Right ventricle myocardium superior (tissue), 1 donor: Measurements from ENCODE around the gene KIF16B. TPM values are rescaled to one million over a fixed set of nuclear protein-coding genes. Genes with fewer than 3 reads are reported as not detected.

Experiments
- ATAC-seq: fragments of 200-7000 bp; cut with Tn5 transposase; one replicate; pipeline ENCODE4 v1.9.1; 2020; ENCODE audit warnings: mild to moderate bottlenecking; ENCODE audit not compliant: poor library complexity
- DNase-seq: peaks from one replicate; pipeline ENCODE4 v3.0.0-alpha.2; 2020
- intact Hi-C: fragments of 100-400 bp; cut with DNase I; formaldehyde crosslinking; loops from one replicate; pipeline ENCODE4 v1.11.2; 2022
- total RNA-seq: library from RNA; stranded (reverse); fragmentation: NEBNext Ultra II Directional; extraction: Animal tissue kit (Norgen Biotek cat#: 25700); gene quantifications from one replicate; pipeline ENCODE4 v1.2.1, GENCODE V29; 2021
- donor health status: DM: no; HTN: yes; CAD: no; lungs with severe emphysema.

KIF16B gene
- total RNA-seq, 1 donor from 2014 or later, result 18.3 TPM

DNA sequence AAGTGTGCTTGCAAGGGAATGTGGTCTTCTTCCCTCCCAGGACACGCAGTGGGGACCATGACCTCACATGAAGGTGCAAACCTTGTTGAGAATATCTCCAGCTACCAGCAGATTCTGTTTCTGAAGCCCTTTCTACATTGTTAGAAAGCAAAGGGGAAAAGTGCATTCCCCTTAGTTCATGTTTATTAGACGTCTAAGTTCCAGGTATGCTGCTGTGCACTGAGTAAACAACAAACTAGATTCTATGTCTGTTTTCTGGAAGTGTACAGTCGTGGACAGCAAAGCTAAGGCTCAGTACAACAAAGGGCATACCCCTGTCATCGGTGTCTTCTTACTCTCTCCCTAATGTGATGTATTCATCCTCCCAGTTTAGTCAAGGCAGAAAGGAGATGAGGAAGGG, 178.5 kb downstream of the KIF16B start:
- intact Hi-C loops, result no loop called here
- ATAC-seq (no peak), DNase-seq (no peak)

DNA sequence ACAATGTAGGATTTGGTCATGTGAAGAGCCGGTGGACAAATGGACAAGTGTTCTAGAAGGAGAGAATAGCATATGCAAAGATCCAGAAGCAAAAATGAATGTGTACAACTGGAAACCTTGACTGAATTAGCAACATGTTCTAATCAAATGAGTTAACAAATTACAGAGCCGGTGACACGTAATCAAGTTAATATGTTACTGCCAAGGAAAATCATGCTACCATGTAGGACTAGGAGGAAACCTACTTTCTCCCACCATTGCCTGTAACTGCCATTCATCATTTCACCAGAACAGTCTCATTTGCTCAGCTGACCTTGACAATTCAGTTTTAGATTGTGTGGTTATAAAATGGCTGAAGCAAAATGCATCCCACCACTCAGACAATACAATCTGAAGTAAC, 179.4 kb downstream of the KIF16B start:
- no peak for DNase-seq
- ATAC-seq, result no peak
- intact Hi-C loops, result no loop called here

DNA sequence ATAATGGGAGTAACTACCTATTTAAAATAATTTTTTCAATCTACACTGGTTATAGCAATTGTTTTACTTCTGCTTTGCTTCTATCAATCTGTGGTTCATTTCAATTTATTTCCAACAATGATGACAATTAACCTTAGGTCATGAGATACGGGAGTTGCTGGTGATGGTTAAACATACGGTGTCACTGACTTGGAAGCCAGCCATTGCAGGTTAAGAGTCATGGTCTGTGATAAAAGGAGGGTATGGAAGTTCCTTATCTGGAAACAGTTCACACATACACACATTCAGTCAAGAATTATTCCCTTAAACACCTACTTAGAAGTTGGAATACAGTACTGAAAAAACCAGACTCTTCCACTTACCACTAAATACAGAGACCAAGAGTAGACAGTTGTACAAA, 180.0 kb downstream of the KIF16B start:
- no peak for ATAC-seq
- no peak for DNase-seq
- intact Hi-C loops, result no loop called here

DNA sequence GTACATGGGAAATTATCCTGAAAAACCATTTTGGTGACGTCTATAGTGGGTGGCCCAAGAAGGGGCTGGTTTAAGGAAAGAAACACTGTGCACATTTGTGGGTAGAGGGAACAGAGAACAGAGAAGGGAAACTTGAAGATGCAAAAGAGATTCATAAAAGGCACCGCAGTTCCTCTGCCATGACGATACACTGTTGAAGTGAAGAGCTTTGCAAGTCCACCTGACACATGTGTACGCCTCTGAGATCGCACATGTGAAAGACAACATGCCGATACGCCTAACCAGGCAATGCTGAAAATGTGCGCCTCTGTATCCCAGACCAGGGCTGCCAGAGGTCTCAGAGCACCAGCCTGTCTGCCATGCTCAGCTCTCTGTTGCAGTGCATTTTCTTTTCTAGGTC, 180.9 kb downstream of the KIF16B start:
- intact Hi-C loops, result no loop called here
- ATAC-seq (no peak), DNase-seq (no peak)

DNA sequence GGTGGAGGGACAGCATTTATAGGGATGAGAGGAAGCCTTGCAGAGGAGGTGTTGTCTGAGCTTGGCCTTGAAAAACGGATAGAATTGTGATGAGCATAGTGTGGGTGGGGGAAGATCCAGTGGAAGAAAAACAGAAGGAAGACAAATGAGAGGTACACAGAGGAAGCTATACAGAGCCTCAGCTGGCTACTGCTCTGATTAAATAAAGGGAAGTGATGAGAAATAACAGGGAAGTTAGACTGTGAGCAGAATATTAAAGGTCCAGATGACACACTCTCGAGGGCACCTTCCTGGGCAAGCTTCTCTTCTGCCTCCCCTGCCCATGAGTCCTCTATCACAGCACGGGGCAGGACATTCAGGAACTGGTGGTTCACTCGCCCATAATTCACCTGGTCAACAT, 182.3 kb downstream of the KIF16B start:
- intact Hi-C loops, result no loop called here
- DNase-seq (no peak), ATAC-seq (peak; percentile 57)

DNA sequence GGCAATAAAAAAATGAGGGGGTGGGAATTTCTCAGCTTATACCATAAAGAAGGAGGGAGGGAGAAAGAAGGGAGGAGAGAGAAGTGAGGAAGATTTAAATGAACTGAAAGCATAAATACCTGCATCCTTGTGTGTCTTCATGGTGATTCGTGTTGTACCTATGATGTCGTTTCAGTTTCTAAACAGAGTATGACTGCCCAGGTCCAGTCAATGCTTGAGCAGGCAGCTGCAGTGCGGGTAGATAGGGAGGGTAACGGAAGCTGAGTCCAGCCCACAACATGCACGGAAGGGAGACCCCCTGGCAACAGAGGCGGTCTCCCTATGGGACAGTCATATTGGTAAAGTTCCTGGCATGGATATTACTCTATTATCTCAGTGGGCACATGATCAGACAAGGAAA, 184.5 kb downstream of the KIF16B start:
- intact Hi-C loops, result no loop called here
- ATAC-seq (no peak), DNase-seq (no peak)

DNA sequence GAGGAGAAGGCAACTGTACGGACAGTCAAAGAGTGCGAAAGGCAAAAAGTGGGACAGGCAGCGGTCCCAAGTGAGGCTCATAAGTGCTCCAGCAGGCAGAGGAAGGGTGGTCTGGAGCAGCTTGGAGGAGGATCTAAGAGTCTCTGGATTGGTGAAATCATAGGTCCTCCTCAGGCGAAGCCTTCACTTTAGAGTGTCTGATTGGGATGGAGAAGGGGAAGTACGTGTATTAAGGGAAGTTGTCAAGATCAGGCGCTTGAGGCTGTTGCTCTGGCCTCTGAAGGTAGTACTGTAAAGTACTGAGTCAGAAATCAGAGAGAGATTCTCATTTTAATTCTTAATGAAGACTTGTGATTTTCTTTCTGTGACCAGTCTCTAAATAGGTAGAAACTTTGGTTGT, 185.6 kb downstream of the KIF16B start:
- intact Hi-C loops, result no loop called here
- DNase-seq, result no peak
- no peak for ATAC-seq

DNA sequence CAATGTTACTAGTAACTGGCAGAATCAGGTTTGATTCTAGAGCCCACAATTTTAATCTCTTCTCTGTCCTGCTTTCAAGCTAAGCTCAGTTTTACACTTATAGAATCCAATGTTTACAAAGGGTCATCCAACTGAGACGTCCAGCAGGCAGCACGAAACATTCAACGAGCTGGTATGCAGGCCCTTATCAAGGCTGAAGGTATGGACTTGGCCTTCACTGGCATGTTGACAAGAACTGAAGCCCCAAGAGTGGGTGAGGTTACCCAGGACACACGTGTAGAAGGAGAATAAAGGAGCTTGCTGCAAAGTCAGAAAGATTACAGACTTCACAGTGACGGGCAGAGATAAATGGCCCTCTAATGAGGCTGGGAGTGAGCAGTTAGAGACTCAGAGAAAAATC, 187.4 kb downstream of the KIF16B start:
- intact Hi-C loops, result no loop called here
- ATAC-seq, result no peak
- DNase-seq, result no peak

DNA sequence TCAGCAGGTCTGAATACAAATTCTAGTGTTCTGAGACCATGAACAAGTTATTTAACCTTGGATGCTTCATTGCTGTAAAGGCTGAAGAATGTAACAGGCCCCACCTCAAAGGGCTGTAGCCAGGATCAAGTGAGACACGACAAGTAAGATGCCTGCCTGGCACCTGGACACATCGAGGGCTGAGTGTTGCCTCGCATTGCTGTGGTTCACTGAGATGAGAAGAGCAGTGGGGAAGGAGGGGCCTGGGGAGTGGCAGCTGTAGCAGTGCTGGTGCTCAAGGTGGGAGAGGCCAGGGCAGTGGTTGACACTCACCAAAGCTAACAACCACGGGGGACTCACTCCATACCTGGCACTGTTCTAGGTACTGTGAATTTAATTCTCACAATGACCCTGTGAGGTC, 187.8 kb downstream of the KIF16B start:
- intact Hi-C loops, result no loop called here
- no peak for ATAC-seq
- no peak for DNase-seq

DNA sequence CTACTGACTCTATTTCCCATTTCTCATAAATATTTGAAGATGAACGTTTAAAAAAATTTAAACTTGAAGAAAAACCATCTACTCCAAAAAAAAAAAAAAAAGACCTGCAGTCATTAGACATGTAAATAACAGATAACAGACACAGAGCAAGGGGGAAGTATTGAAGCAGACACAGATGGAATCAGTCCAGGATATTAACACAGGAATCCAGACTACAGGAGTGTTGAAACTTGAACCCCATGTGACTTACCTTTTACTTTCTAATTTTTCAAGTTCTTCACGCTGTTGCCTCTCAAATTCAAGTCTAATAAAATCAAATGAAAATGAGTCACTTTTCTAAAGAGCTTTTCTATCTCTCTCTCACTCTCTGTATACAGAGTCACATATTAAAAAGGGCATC, 191.8 kb downstream of the KIF16B start:
- ATAC-seq (no peak), DNase-seq (no peak)
- intact Hi-C loops, result no loop called here

DNA sequence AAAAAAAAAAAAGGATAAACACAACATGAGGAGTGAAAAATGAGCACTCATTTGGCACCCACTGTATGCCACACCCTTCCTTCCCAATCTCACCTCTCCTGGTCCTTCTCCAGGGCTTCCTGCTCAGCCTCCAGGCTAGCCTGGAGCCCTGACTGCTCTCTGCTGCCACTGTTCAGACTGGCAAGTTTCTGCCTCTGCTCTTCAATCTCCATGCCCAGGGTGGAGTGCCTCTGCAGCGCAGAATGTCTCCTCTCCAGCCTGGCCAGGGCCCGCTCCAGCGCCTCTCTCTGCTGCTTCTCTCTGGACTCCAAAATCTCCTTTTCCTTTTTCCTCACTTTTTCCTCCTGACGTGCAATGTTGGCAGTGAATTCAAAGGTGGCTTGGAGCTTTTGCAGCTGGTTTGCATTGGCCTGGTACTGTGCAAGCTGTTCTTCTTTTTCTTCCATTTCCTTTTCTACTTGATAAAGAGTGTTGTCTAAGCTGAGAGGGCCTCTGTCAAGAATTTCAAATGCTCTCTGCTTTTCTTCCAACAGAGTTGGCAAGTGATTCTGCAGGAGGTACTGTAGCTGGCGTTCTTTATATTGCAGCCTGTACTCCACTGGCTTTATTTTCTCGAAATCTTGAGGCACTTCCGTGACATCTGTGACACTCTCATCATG, 194.4 kb downstream of the KIF16B start:
- DNase-seq (no peak), ATAC-seq (no peak)
- intact Hi-C loops, result no loop called here

DNA sequence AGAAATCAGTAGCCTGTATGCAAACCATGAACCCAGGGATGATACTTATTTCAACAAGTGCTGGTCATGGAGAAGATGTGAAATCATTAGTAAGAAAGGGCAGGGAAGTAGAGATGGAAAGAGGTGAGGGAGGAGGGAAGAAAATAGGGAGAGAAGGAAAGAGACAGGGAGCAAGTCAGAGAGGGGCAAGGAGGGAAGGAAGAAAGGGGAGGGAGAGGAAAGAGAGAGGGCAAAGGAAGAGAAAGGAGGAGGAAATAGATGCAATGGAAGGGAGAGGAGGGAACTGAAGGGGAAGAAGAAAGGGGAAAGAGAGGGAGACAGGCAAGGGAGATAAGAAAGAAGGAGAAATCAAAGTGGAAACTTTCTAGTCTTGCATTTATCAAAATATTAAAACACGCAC, 195.1 kb downstream of the KIF16B start:
- intact Hi-C loops, result no loop called here
- no peak for DNase-seq
- no peak for ATAC-seq

DNA sequence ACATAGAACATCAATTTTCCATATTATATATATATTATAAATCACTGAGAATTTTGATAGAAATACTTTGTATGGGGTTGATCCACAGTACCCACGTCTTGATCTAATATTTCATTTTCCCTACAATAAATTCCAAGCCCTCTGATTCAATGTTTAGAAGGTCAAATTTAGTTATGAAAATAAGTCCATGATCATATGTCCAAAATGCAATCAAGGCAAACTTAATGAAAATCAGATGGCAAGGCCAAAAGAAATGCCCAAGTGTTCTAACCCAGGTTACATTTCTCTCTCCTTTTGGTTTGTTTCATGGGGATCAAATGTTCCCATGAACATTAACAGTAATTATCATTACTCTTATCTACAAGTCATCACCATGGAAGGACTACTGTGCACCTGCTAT, 203.8 kb downstream of the KIF16B start:
- intact Hi-C loops, result no loop called here
- DNase-seq (no peak), ATAC-seq (no peak)

DNA sequence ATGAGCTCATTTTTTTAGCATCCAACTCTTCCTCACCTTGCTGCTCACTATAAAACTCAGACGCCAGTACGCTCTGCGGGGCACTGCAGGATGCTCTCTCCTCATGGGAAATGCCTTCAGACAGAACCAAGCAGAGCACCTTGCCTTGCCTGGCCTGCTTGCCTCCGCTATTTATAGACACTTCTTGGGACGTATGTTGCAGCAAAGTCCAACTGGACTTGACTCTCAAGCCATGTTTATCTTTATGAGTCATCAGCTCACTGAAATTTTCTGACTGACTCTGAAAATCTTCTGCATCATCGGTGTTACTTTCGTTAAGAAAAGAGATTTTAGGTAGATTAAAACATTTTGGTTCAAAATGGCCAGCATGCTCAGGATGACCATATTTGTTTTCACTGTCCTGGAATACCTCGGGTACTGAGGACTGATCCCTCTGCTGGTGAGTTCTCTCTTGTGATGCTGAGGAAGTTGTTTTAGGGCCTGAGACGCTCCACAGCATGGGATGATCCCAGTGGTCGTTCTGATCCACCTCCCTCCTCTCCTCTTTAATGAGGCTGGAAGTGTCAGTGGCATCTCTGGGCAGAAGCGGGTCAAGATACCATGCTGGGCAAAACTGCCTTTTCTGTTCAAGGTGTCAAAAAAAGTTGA, 204.5 kb downstream of the KIF16B start:
- ATAC-seq, result peak; percentile 41
- DNase-seq, result no peak
- intact Hi-C loops, result no loop called here

DNA sequence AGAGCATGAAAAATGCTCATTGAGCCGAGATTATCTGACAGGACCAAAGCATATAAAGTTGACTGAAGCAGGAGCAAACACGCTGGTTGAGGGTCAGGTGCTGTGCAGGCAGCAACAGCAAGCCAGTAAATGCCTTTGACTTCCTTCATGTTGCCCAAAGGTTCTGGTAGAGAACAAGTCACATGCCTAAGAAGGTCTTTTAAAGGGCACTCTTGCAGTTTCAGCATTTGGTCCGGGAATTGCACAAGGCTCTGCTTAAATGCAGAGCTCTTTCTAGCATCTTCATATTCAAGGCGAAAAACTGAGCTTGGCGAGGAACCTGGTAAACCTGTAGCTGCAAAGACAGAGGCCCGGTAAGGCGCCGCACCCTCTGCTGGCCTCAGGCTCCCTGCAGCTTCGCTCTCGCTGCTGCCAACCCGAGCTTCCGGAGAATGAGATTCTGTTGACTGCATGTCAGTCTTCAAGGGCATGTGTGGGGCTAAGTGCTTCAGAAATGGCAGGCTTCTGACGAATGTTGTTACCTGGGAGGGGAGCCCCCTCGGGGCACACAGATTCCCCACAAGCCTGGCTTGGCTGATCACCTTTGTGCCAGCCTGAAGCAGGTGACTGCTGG, 205.2 kb downstream of the KIF16B start:
- peak; percentile 76 for ATAC-seq

DNA sequence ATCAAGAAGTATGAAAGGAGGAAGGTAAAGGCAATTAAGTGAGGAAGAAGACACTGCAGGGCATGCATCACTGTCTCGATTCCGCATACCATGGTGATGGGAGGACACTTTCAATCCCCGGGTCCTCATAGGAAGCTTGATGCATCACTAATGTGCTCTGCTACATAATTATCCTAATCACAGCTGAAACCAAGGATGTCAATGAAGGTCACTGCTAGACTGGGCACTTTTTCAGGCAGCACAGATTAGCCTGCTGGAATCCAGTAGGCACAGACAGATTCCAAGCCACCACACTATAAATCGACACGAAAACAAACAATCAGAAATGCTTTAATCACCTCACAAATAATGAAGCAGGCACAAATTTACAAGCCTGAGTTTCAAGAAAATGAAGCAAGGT, 206.7 kb downstream of the KIF16B start:
- intact Hi-C loops, result no loop called here
- DNase-seq (no peak), ATAC-seq (peak; percentile 73)

More for the DNA sequence above, 205.2 kb downstream of the KIF16B start:
- DNase-seq, result no peak
- intact Hi-C loops, result no loop called here

DNA sequence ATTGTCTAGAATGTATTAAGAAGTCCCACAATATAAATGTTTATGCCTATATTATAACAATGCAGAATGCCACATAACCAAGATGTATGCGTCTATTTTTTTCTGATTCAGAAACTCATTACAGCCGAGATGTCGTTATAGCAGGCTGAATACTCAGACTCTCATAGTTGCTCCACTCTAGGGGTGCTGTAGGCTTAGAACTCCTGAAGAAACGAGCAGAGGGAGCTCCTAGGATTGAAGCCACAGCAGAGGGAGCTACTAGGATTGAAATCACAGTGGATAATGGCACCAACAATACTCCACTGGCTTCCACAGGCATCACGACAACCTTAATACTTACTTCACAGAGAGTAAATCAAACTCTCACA, 208.9 kb downstream of the KIF16B start:
- intact Hi-C loops, result no loop called here
- ATAC-seq, result no peak

DNA sequence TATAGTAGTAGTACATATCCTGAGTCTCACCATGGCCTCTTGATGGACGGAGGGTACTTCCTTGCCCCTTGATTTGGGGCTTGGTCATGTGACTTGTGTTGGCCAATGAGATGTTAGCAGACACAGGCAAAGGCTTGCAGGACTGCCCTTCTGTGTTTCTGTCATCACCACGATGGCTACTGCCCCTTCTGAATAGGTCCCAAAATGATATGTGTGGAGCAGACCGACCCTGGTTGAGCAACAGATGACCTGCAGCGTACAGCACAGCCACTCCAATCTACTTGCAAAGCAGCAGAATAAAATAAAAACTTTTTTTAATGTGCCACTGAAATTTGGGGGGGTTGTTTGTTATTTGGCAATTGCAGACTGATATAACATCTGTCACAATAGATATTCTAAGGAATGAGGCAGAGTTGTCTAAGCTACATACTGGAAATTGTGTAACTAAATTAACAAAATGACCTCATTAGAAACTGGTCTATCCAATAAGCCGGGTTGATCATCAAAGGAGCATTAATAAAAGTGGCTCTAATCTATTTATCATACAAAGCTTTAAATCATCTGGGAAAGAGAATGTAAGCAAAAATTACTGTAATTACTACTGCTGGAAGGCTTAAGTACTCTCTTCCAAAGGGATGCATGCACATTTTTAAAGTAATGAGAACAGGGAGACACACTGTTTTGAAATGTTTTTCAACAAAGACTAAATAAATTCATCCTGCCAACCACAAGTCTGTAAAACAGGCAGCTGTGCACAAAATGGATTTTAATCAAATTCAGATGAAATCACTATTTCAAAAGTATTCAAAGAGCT, 209.5 kb downstream of the KIF16B start:
- DNase-seq, result no peak
- intact Hi-C loops, result no loop called here
- no peak for ATAC-seq

More for the DNA sequence above, 208.9 kb downstream of the KIF16B start:
- DNase-seq, result no peak

DNA sequence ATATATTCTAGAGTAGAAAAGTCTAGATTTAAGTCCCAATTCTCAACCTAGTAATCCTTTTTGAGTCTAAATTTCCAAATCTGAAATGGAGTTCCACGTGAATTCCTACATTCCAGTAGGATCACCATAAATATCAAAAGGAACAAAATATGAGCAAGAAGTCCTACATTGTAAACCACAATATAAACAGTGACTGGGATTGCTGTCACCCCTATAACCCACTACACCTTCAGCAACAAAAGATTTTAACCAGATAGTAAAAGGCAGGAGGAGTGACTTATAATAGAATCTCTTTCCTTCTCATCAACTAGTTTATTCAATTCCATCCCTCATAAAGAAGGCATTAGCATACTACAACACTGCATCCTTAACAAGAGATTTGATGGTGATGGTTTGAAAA, 210.6 kb downstream of the KIF16B start:
- no peak for ATAC-seq
- intact Hi-C loops, result no loop called here
- DNase-seq, result no peak

DNA sequence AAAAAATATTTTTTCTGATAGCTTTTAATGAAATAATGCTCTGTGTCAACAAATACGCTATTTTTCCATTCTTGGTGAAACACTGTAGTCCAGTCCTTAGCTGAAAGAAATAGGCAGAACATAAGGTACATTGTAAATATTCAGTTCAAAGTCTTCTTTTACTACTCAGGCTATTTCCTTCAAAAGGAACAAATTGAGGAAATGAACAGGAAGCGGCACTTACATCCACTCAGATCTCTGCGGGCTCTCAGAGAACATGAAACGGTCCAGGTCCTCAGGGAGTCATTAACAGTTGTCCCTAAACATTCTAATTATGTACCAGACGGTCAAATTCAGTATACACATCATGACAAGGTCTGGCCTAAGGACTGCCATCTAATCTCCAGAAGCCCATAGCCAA, 212.6 kb downstream of the KIF16B start:
- DNase-seq (no peak), ATAC-seq (no peak)
- intact Hi-C loops, result no loop called here
